Naive B cell (primary cell): ENCODE measurements around the gene TCP11L1. TPM values are rescaled to one million over a fixed set of nuclear protein-coding genes. Genes with fewer than 3 reads are reported as not detected.
"Not testable (repeated sequence)": the region's sequence is repeated elsewhere in the genome, so short reads cannot be mapped to it uniquely, and the experiment has no call there.

ENCODE experiments used
- ATAC-seq, 2 donors: fragments of 150-1000 bp; cut with Tn5 transposase; 2 replicates each; pipeline ENCODE4 v1.10.0; 2021; ENCODE audit warnings: low read depth in 2 of 2, mild to moderate bottlenecking in 2 of 2, moderate library complexity in 2 of 2
- DNase-seq: peaks from one replicate; pipeline ENCODE4 v3.0.0; 2022
- H3K27ac Mint-ChIP-seq, 6 donors: one replicate each; pipeline ENCODE4 v1.8.0; 2020 to 2022; ENCODE audit warnings: mild to moderate bottlenecking in 6 of 6, mixed read lengths in 6 of 6, moderate library complexity in 5 of 6, inconsistent platforms in 2 of 6
- H3K27me3 Mint-ChIP-seq, 3 donors: one replicate each; pipeline ENCODE4 v1.8.0; 2021 to 2022; ENCODE audit warnings: mixed read lengths in 3 of 3, mild to moderate bottlenecking in 1 of 3
- H3K36me3 Mint-ChIP-seq, 2 donors: one replicate each; pipeline ENCODE4 v1.8.0; 2020 to 2022; ENCODE audit warnings: mixed read lengths in 2 of 2, inconsistent platforms in 1 of 2, mild to moderate bottlenecking in 1 of 2
- H3K4me1 Mint-ChIP-seq, 3 donors: one replicate each; pipeline ENCODE4 v1.8.0; 2020 to 2022; ENCODE audit warnings: mixed read lengths in 3 of 3, inconsistent platforms in 1 of 3, mild to moderate bottlenecking in 1 of 3, moderate library complexity in 1 of 3
- H3K4me3 Mint-ChIP-seq, 8 donors: one replicate each; pipeline ENCODE4 v1.8.0; 2020 to 2022; ENCODE audit warnings: mild to moderate bottlenecking in 8 of 8, mixed read lengths in 8 of 8, moderate library complexity in 8 of 8, inconsistent platforms in 2 of 8
- H3K9me3 Mint-ChIP-seq, 7 donors: one replicate each; pipeline ENCODE4 v1.8.0; 2020 to 2022; ENCODE audit warnings: mixed read lengths in 7 of 7, mild to moderate bottlenecking in 5 of 7, inconsistent platforms in 2 of 7, moderate library complexity in 1 of 7
- polyA plus RNA-seq, 6 donors: library from polyadenylated mRNA; unstranded; fragments of 300-500 nt; fragmentation: Illumina TruSeq; gene quantifications; one replicate each; pipeline ENCODE4 v1.2.3, GENCODE V29; 2021; ENCODE audit warnings: low read depth in 6 of 6

The TCP11L1 gene
- polyA plus RNA-seq, 6 donors from 2014 or later: 4.7 to 10.1 (median 8.5) TPM

DNA sequence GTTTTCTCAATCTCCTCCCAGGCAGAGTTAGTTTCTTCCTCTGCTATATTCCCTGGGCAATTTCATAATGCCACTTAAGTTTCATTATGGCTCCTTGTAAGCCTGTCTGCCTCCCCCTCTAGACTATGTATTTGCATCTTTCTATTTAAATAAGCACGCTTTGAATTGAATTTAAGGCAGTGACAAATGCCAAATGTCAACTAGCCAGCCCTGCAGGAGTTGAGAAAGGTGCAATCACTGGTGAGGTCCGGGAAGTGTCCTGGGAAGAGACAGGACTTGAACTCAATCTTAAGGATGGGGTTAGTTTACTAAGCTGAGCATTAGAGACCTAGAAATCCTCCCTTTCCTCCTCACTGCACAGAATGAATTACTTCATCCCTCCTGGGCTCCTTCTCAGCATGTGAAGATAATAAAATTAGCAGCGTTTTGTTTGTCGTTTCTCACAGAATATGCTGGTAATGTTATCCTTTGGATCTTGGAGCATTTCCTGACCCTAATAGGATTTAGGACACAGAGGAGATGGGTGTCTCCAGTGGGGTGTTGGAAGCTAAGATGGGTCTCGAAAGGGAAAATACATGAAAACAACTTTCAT, 1.6 kb downstream of the TCP11L1 start:
- no peaks in the 10 kb centered on the region for H3K9me3 Mint-ChIP-seq
- no peaks in the 10 kb centered on the region for H3K36me3 Mint-ChIP-seq
- H3K4me3 Mint-ChIP-seq: peak overlapping the region; percentile 90 to 99 (median 96)
- no peak for DNase-seq
- H3K4me1 Mint-ChIP-seq: peaks cover 16 to 18% (median 17%) of the 10 kb centered on the region in 3 donors
- peaks cover 0 to 2% (median 0%) of the 10 kb centered on the region in 3 donors for H3K27me3 Mint-ChIP-seq
- ATAC-seq: no peak
- H3K27ac Mint-ChIP-seq: peak overlapping the region in 3 of 6 donors; percentile 88 to 94 (median 92)

- DNase-seq: no peak
- peak overlapping the region in 1 of 8 donors; percentile 40 for H3K4me3 Mint-ChIP-seq
- H3K9me3 Mint-ChIP-seq: no peaks in the 10 kb centered on the region
- peaks cover 0 to 10% of the 10 kb centered on the region in 2 donors for H3K36me3 Mint-ChIP-seq
- peaks cover 16 to 17% (median 16%) of the 10 kb centered on the region in 3 donors for H3K4me1 Mint-ChIP-seq
- no peak overlapping the region for H3K27ac Mint-ChIP-seq
- H3K27me3 Mint-ChIP-seq: no peaks in the 10 kb centered on the region
- no peak for ATAC-seq
Measured at GRCh38 chr11:33043221-33043830, 4.0 kb downstream of the TCP11L1 start.

GRCh38 chr11:33044285-33044756, 4.9 kb downstream of the TCP11L1 start:
- no peaks in the 10 kb centered on the region for H3K9me3 Mint-ChIP-seq
- H3K4me1 Mint-ChIP-seq: peaks cover 12 to 17% (median 16%) of the 10 kb centered on the region in 3 donors
- peaks cover 0 to 12% of the 10 kb centered on the region in 2 donors for H3K36me3 Mint-ChIP-seq
- H3K27me3 Mint-ChIP-seq: no peaks in the 10 kb centered on the region
- DNase-seq (no peak), ATAC-seq (no peak)
- no peak overlapping the region for H3K27ac Mint-ChIP-seq
- peak overlapping the region in 1 of 8 donors; percentile 4 for H3K4me3 Mint-ChIP-seq

- ATAC-seq: no peak
- Mint-ChIP-seq H3K36me3 (peaks cover 0 to 12% of the 10 kb centered on the region in 2 donors), H3K27ac (no peak overlapping the region), H3K27me3 (no peaks in the 10 kb centered on the region), H3K4me1 (peaks cover 6 to 10% (median 8%) of the 10 kb centered on the region in 3 donors), H3K9me3 (no peaks in the 10 kb centered on the region), H3K4me3 (no peak overlapping the region)
- DNase-seq: no peak
Measured at GRCh38 chr11:33045551-33046255, 6.3 kb downstream of the TCP11L1 start.

- not testable (repeated sequence) for H3K27me3 Mint-ChIP-seq, H3K4me3 Mint-ChIP-seq, H3K27ac Mint-ChIP-seq, DNase-seq, H3K9me3 Mint-ChIP-seq, ATAC-seq
- peaks cover 0 to 12% of the 10 kb centered on the region in 2 donors for H3K36me3 Mint-ChIP-seq
- H3K4me1 Mint-ChIP-seq: peaks cover 0 to 24% (median 4%) of the 10 kb centered on the region in 3 donors
Measured at GRCh38 chr11:33048701-33049100, 9.3 kb downstream of the TCP11L1 start.

DNA sequence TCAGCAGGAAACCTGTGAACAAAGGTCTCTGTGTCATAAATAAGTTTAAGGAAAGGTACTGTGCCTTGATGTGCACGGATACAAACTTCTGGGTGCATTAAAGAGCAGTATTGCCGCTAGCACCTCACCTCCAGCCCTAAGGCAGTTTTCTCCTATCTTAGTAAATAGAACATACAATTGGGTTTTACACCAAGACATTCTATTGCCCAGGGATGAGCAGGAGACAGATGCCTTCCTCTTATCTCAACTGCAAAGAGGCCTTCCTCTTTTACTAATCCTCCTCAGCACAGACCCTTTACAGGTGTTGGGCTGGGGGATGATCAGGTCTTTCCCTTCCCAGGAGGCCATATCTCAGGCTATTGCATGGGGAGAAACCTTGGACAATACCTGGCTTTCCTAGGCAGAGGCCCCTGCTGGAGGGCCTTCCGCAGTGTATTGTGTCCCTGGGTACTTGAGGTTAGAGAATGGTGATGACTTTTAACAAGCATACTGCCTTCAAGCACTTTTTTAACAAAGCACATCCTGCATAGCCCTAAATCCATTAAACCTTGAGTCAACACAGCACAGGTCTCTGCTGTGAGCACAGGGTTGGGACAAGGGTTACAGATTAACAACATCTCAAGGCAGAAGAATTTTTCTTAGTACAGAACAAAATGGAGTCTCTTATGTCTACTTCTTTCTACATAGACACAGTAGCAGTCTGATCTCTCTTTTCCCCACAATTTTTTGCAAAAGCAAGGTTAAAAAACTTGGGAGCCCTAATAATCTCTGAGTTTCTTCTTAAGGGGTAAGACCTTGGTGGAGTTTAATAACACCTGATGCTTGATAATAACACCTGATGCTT, 10.4 kb downstream of the TCP11L1 start:
- DNase-seq, H3K4me3 Mint-ChIP-seq, ATAC-seq, H3K9me3 Mint-ChIP-seq, H3K27me3 Mint-ChIP-seq: not testable (repeated sequence)
- H3K36me3 Mint-ChIP-seq: peaks cover 0 to 13% of the 10 kb centered on the region in 2 donors
- H3K4me1 Mint-ChIP-seq: peaks cover 0 to 24% (median 4%) of the 10 kb centered on the region in 3 donors
- peak overlapping the region in 1 of 6 donors; percentile 12 for H3K27ac Mint-ChIP-seq

- peaks cover 0 to 20% (median 4%) of the 10 kb centered on the region in 3 donors for H3K4me1 Mint-ChIP-seq
- peak overlapping the region in 4 of 8 donors; percentile 28 to 59 (median 46) for H3K4me3 Mint-ChIP-seq
- no peaks in the 10 kb centered on the region for H3K27me3 Mint-ChIP-seq
- no peak for DNase-seq
- peaks cover 0 to 21% of the 10 kb centered on the region in 2 donors for H3K36me3 Mint-ChIP-seq
- peak overlapping the region in 2 of 6 donors; percentile 84 for H3K27ac Mint-ChIP-seq
- H3K9me3 Mint-ChIP-seq: no peaks in the 10 kb centered on the region
- peak in 1 of 2 donors; percentile 56 for ATAC-seq
Measured at GRCh38 chr11:33052231-33052630, 12.9 kb downstream of the TCP11L1 start.

DNA sequence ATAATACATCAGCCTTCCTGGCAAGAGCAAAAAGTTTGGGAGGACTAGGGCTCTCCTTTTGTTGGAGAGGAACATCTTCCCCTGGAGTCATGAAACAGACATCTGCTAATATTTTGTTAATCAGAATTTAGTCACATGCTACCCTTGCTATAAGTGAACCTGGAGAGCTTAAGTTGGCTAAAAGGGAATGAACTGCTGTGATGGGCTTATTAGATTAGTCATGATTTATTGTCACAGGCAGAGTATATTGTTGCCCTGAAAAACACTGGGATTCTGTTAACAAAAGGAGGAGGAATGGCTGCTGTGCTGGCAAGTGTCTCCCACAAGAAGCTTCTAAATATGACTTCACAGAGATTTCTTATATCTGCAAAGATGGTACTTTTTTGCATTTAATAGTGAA, 16.0 kb downstream of the TCP11L1 start:
- H3K4me3 Mint-ChIP-seq: no peak overlapping the region
- no peaks in the 10 kb centered on the region for H3K27me3 Mint-ChIP-seq
- no peak for ATAC-seq
- DNase-seq: no peak
- H3K36me3 Mint-ChIP-seq: peaks cover 10 to 18% of the 10 kb centered on the region in 2 donors
- no peak overlapping the region for H3K27ac Mint-ChIP-seq
- no peaks in the 10 kb centered on the region for H3K9me3 Mint-ChIP-seq
- H3K4me1 Mint-ChIP-seq: peaks cover 0 to 25% (median 4%) of the 10 kb centered on the region in 3 donors

- H3K4me3 Mint-ChIP-seq: no peak overlapping the region
- no peaks in the 10 kb centered on the region for H3K27me3 Mint-ChIP-seq
- DNase-seq: no peak
- H3K9me3 Mint-ChIP-seq: no peaks in the 10 kb centered on the region
- H3K36me3 Mint-ChIP-seq: peaks cover 13 to 22% of the 10 kb centered on the region in 2 donors
- no peak overlapping the region for H3K27ac Mint-ChIP-seq
- no peak for ATAC-seq
- H3K4me1 Mint-ChIP-seq: peaks cover 0 to 12% (median 2%) of the 10 kb centered on the region in 3 donors
Measured at GRCh38 chr11:33057284-33057683, 17.9 kb downstream of the TCP11L1 start.

DNA sequence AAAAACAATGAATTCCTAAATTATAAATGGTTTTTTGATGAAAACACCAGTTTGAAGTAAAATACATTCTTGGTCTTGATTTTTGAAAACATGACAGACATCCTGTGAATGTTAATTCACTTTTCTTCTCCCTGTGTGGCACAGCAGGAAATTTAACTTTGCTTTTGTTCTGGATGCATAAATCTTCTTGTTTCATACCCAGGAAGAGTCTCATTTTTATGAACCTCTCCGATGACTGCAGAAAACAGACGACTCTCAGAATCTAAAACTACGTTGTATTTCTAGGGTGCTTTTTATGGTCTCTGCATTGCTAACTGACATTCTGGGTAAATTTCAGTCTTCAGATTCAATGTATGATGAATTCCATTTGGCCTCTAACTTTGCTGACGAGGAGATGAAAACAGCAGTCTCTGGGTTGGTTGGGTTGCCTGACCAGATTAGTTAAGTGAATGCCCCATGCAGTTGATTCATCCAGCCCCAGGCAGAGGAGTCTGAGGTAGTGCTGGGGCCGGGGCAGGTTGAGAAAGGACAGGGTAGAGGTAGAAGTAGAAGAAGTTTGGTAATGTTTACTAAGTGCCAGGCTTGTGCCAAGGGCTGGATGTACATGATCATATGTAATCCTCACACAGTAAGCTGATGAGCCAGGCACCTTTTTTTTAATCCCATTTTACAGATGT, 20.1 kb downstream of the TCP11L1 start:
- DNase-seq (no peak), ATAC-seq (no peak)
- Mint-ChIP-seq H3K36me3 (peaks cover 13 to 22% of the 10 kb centered on the region in 2 donors), H3K27me3 (no peaks in the 10 kb centered on the region), H3K27ac (peak overlapping the region in 3 of 6 donors; percentile 30 to 57 (median 42)), H3K4me3 (no peak overlapping the region), H3K9me3 (no peaks in the 10 kb centered on the region), H3K4me1 (peaks cover 11 to 21% (median 12%) of the 10 kb centered on the region in 3 donors)

DNA sequence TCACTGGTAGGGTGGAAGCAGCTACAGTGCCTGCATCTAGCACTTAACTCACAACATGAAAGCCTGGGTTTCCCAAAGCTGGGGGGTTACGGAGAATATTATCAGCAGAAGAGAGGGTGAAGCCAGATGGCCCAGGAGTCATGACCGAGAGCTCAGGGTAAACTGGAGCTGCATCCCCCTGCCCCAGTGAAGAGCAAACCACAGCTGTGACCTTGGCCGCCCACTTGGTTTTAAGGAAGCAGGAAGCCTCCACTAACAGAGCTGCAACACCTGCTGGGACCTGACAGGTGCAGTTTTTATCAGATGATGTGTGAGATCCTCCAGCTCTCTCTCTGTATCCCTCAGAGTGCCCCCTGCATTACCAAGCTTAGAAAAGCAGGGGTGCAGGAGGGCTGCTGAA, 20.9 kb downstream of the TCP11L1 start:
- H3K9me3 Mint-ChIP-seq: no peaks in the 10 kb centered on the region
- DNase-seq (no peak), ATAC-seq (no peak)
- peaks cover 14 to 24% (median 20%) of the 10 kb centered on the region in 3 donors for H3K4me1 Mint-ChIP-seq
- peaks cover 7 to 22% of the 10 kb centered on the region in 2 donors for H3K36me3 Mint-ChIP-seq
- no peak overlapping the region for H3K4me3 Mint-ChIP-seq
- peak overlapping the region in 2 of 6 donors; percentile 71 to 76 for H3K27ac Mint-ChIP-seq
- no peaks in the 10 kb centered on the region for H3K27me3 Mint-ChIP-seq

GRCh38 chr11:33062137-33062536, 22.8 kb downstream of the TCP11L1 start:
- DNase-seq (no peak), ATAC-seq (no peak)
- Mint-ChIP-seq H3K9me3 (no peaks in the 10 kb centered on the region), H3K27me3 (no peaks in the 10 kb centered on the region), H3K4me1 (peaks cover 17 to 25% (median 24%) of the 10 kb centered on the region in 3 donors), H3K4me3 (no peak overlapping the region), H3K27ac (peak overlapping the region in 1 of 6 donors; percentile 37), H3K36me3 (peaks cover 4 to 22% of the 10 kb centered on the region in 2 donors)
